ENCODE data around the gene RASD1. TPM values are rescaled to one million over a fixed set of nuclear protein-coding genes. Genes with fewer than 3 reads are reported as not detected.

The RASD1 gene
- polyA plus RNA-seq, 1 donor: 6.9 TPM

Other genes starting within 250 kb of the RASD1 start
- gene COPS3, start 215.1 kb downstream of the RASD1 start, polyA plus RNA-seq (ENCODE audit: insufficient read length): 66.6 TPM
- 7.4 TPM for gene NT5M, start 193.0 kb downstream of the RASD1 start, polyA plus RNA-seq (ENCODE audit: insufficient read length)
- gene MED9, start 19.4 kb downstream of the RASD1 start, polyA plus RNA-seq (ENCODE audit: insufficient read length): 17.3 TPM
- gene PEMT, start 95.3 kb upstream of the RASD1 start, polyA plus RNA-seq (ENCODE audit: insufficient read length): 28.3 TPM
- gene RAI1, start 185.1 kb upstream of the RASD1 start, polyA plus RNA-seq (ENCODE audit: insufficient read length): 20.1 TPM

Data from hindlimb muscle (tissue), 1 donor.